ENCODE results near the gene ALDH3B1.

DNA sequence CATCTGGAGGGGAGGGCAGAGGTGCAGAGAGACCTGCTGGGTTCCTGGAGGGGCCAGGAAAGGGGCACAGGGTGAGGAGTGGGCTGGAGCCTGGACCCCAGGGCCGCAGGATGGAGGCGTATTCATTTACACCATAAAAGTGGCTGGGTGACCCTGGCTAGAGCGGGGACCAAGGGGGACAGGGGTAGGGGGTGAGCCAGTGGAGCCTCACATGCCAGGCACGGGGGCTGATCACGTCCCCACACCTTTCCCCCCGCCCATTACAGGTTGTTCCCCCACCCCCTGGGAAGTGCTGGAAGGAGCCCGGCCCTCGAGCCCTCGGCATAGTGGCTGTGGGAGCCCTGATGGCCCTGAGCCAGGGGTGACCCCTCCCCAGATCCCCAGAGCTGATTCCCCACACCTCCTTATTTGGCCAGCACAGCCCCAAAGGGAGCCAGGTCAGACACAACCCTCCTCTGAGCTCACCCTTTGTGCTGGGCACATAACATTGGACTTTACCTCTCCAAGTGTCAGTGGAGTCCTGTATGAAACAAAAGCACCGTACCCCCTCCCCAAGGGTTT, 29.5 kb downstream of the ALDH3B1 start:
- TF ChIP-seq, protein P1, sequence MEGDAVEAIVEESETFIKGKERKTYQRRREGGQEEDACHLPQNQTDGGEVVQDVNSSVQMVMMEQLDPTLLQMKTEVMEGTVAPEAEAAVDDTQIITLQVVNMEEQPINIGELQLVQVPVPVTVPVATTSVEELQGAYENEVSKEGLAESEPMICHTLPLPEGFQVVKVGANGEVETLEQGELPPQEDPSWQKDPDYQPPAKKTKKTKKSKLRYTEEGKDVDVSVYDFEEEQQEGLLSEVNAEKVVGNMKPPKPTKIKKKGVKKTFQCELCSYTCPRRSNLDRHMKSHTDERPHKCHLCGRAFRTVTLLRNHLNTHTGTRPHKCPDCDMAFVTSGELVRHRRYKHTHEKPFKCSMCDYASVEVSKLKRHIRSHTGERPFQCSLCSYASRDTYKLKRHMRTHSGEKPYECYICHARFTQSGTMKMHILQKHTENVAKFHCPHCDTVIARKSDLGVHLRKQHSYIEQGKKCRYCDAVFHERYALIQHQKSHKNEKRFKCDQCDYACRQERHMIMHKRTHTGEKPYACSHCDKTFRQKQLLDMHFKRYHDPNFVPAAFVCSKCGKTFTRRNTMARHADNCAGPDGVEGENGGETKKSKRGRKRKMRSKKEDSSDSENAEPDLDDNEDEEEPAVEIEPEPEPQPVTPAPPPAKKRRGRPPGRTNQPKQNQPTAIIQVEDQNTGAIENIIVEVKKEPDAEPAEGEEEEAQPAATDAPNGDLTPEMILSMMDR (IDR thresholded peaks at IDR 0.05; ENCODE audit: extremely low read depth in 1 of 2, insufficient read depth in 1 of 2, low read depth in 1 of 2, low read length in 2 of 2) = no peak
- TF ChIP-seq POLR2AphosphoS5 (IDR thresholded peaks at IDR 0.05; ENCODE audit: insufficient read depth, low read depth, low read length) (no peak), POLR2A (IDR thresholded peaks at IDR 0.05; ENCODE audit: low read depth, low read length) (no peak), EZH2 (IDR thresholded peaks at IDR 0.05; ENCODE audit: borderline replicate concordance, low read depth, low read length, severe bottlenecking) (no peak), JUN (IDR thresholded peaks at IDR 0.05; ENCODE audit: borderline replicate concordance, insufficient read depth, insufficient read length, low read depth) (no peak), MYC (IDR thresholded peaks at IDR 0.05; ENCODE audit: low read depth, low read length) (no peak), FOS (IDR thresholded peaks at IDR 0.05; ENCODE audit: borderline replicate concordance, insufficient read depth, low read length) (no peak), GATA2 (IDR thresholded peaks at IDR 0.05; ENCODE audit: insufficient read depth, insufficient read length, low read depth, low read length) (no peak)
- TF ChIP-seq, protein P2, sequence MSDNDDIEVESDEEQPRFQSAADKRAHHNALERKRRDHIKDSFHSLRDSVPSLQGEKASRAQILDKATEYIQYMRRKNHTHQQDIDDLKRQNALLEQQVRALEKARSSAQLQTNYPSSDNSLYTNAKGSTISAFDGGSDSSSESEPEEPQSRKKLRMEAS (IDR thresholded peaks at IDR 0.05; ENCODE audit: insufficient read depth, insufficient read length) = no peak

All from endothelial cell of umbilical vein (primary cell).